Nephron progenitor cell (in vitro differentiated cells): ENCODE measurements around the gene C22orf39.

ENCODE experiments used
- DNase-seq: peaks from one replicate; pipeline ENCODE4 v3.0.0; 2021
- H3K27ac Mint-ChIP-seq: 2 replicates; pipeline ENCODE4 v1.8.0; 2021; ENCODE audit warnings: mild to moderate bottlenecking, moderate library complexity, mixed read lengths
- H3K27me3 Mint-ChIP-seq: 2 replicates; pipeline ENCODE4 v1.8.0; 2021; ENCODE audit warnings: mild to moderate bottlenecking, low read depth, mixed read lengths; ENCODE audit not compliant: poor library complexity
- H3K36me3 Mint-ChIP-seq: 2 replicates; pipeline ENCODE4 v1.8.0; 2021; ENCODE audit warnings: low read depth, mixed read lengths
- H3K4me1 Mint-ChIP-seq: 2 replicates; pipeline ENCODE4 v1.8.0; 2021; ENCODE audit warnings: mixed read lengths
- H3K4me3 Mint-ChIP-seq: 2 replicates; pipeline ENCODE4 v1.8.0; 2021; ENCODE audit warnings: mild to moderate bottlenecking, moderate library complexity, mixed read lengths
- H3K9me3 Mint-ChIP-seq: 2 replicates; pipeline ENCODE4 v1.8.0; 2021; ENCODE audit warnings: mild to moderate bottlenecking, moderate library complexity, mixed read lengths
- CTCF ChIP-seq: fragments of 200-600 bp; sonication (generic); IDR thresholded peaks from 2 replicates; pipeline ENCODE4 v1.5.0; 2021; ENCODE audit warnings: antibody characterized with exemption

The C22orf39 gene

GRCh38 chr22:19483481-19484244 is 36.2 kb upstream of the C22orf39 start:
- peaks cover 3% of the 10 kb centered on the region for H3K27me3 Mint-ChIP-seq
- TF ChIP-seq CTCF: no peak
- peaks cover 16% of the 10 kb centered on the region for H3K4me1 Mint-ChIP-seq
- no peak overlapping the region for H3K27ac Mint-ChIP-seq
- no peaks in the 10 kb centered on the region for H3K9me3 Mint-ChIP-seq
- H3K36me3 Mint-ChIP-seq: peaks cover 20% of the 10 kb centered on the region
- no peak for DNase-seq
- no peak overlapping the region for H3K4me3 Mint-ChIP-seq

- Mint-ChIP-seq H3K9me3 (no peaks in the 10 kb centered on the region), H3K27ac (no peak overlapping the region), H3K4me1 (peaks cover 27% of the 10 kb centered on the region), H3K27me3 (peaks cover 3% of the 10 kb centered on the region), H3K36me3 (peaks cover 20% of the 10 kb centered on the region), H3K4me3 (no peak overlapping the region)
- no peak for TF ChIP-seq CTCF
- DNase-seq: no peak
Observed at GRCh38 chr22:19482297-19482696, 34.8 kb upstream of the C22orf39 start.

GRCh38 chr22:19480789-19481188 is 33.3 kb upstream of the C22orf39 start:
- peaks cover 31% of the 10 kb centered on the region for H3K4me1 Mint-ChIP-seq

GRCh38 chr22:19480173-19480568 is 32.7 kb upstream of the C22orf39 start:
- H3K4me1 Mint-ChIP-seq: peaks cover 31% of the 10 kb centered on the region
- H3K4me3 Mint-ChIP-seq: peak overlapping the region; percentile 99
- peak overlapping the region; percentile 100 for H3K27ac Mint-ChIP-seq
- DNase-seq: no peak
- TF ChIP-seq CTCF: no peak
- no peaks in the 10 kb centered on the region for H3K9me3 Mint-ChIP-seq
- H3K27me3 Mint-ChIP-seq: peaks cover 3% of the 10 kb centered on the region
- peaks cover 12% of the 10 kb centered on the region for H3K36me3 Mint-ChIP-seq

More at GRCh38 chr22:19480789-19481188, 33.3 kb upstream of the C22orf39 start:
- H3K4me3 Mint-ChIP-seq: peak overlapping the region; percentile 99
- no peak for DNase-seq
- H3K9me3 Mint-ChIP-seq: no peaks in the 10 kb centered on the region
- no peak for TF ChIP-seq CTCF
- peaks cover 15% of the 10 kb centered on the region for H3K36me3 Mint-ChIP-seq
- H3K27me3 Mint-ChIP-seq: peaks cover 3% of the 10 kb centered on the region
- H3K27ac Mint-ChIP-seq: no peak overlapping the region

GRCh38 chr22:19479355-19480172 is 32.1 kb upstream of the C22orf39 start, which contains the start of gene CDC45:
Gene CDC45 (plus strand): TSS chr22:19479920. CDS start chr22:19479969, 49 bp downstream.
- H3K4me1 Mint-ChIP-seq: peaks cover 31% of the 10 kb centered on the region
- H3K36me3 Mint-ChIP-seq: peaks cover 6% of the 10 kb centered on the region
- H3K27ac Mint-ChIP-seq: peak within 1 kb of the TSS; percentile 100
- peaks cover 3% of the 10 kb centered on the region for H3K27me3 Mint-ChIP-seq
- H3K9me3 Mint-ChIP-seq: no peaks in the 10 kb centered on the region
- H3K4me3 Mint-ChIP-seq: peak within 1 kb of the TSS; percentile 99
- TF ChIP-seq CTCF: no peak
- peak; percentile 90 for DNase-seq
